ENCODE measurements around the gene SRGAP3.

- TF ChIP-seq FOXP1 (CRISPR knock-in tag; IDR thresholded peaks at IDR 0.05; ENCODE audit: borderline replicate concordance) (no peak), MAX (CRISPR knock-in tag; IDR thresholded peaks at IDR 0.05) (no peak), CTCF (IDR thresholded peaks at IDR 0.05) (no peak), ATF3 (CRISPR knock-in tag; conservative IDR thresholded peaks at IDR 0.05) (no peak), E2F1 (CRISPR knock-in tag; IDR thresholded peaks at IDR 0.05) (no peak), ERG (CRISPR knock-in tag; IDR thresholded peaks at IDR 0.05) (no peak), ELF4 (CRISPR knock-in tag; IDR thresholded peaks at IDR 0.05; ENCODE audit: low read depth) (no peak)
These were observed 272.8 kb downstream of the SRGAP3 start for GRCh38 chr3:8976540-8977182.

All from WTC11 (cell line).